Measurements from ENCODE around the gene DPF3.

- TF ChIP-seq, protein P1, sequence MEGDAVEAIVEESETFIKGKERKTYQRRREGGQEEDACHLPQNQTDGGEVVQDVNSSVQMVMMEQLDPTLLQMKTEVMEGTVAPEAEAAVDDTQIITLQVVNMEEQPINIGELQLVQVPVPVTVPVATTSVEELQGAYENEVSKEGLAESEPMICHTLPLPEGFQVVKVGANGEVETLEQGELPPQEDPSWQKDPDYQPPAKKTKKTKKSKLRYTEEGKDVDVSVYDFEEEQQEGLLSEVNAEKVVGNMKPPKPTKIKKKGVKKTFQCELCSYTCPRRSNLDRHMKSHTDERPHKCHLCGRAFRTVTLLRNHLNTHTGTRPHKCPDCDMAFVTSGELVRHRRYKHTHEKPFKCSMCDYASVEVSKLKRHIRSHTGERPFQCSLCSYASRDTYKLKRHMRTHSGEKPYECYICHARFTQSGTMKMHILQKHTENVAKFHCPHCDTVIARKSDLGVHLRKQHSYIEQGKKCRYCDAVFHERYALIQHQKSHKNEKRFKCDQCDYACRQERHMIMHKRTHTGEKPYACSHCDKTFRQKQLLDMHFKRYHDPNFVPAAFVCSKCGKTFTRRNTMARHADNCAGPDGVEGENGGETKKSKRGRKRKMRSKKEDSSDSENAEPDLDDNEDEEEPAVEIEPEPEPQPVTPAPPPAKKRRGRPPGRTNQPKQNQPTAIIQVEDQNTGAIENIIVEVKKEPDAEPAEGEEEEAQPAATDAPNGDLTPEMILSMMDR (IDR thresholded peaks at IDR 0.05): no peak
- TF ChIP-seq EZH2 (IDR thresholded peaks at IDR 0.05; ENCODE audit: borderline replicate concordance, insufficient read depth, low read depth, low read length, poor library complexity, severe bottlenecking): no peak
Measured at GRCh38 chr14:72652179-72652578, 241.7 kb downstream of the DPF3 start.

Measured in B cell (primary cell).